ENCODE measurements around the gene RALA. TPM values are rescaled to one million over a fixed set of nuclear protein-coding genes. Genes with fewer than 3 reads are reported as not detected.

Gene RALA
- total RNA-seq, 2 experiments from 2014 or later: 32.5 to 32.8 TPM

DNA sequence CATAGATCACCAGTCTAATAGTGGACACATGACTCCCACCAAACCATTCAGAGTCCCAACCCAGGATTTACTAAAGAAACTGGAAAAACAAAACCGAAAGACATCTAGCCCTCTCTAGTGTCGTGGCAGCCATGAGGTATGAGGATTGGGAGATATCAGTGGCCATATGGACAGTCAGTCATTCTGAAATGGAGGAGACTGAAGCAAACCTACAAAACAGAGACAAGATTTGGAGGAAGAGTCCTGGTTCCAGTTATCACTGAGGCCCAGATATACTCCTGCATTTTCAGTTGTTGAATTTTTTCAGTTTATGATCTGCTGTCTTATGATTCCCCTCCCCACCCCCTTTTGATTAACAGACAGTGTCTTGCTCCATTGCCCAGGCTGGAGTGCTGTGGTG lies 9.1 kb upstream of the RALA start:
- Mint-ChIP-seq H3K36me3 (ENCODE audit: low read depth) (no peaks in the 10 kb centered on the region), H3K27ac (no peak overlapping the region), H3K4me3 (no peak overlapping the region), H3K4me1 (ENCODE audit: low read depth) (peaks cover 9% of the 10 kb centered on the region), H3K9me3 (no peaks in the 10 kb centered on the region), H3K27me3 (peaks cover 15% of the 10 kb centered on the region)
- no peak for DNase-seq
- ChIA-PET CTCF (interaction anchor here (3.4 to 3.9 kb wide), 2 partner anchors 33 to 34 kb away, joined by 16 to 17 read pairs; no protein-coding TSS in a partner anchor), POLR2A (interaction anchor here (2.8 kb wide), 1 partner anchor 9 kb away, joined by 12 read pairs; the partner anchor contains the start of gene RALA)
- TF ChIP-seq, protein P1, sequence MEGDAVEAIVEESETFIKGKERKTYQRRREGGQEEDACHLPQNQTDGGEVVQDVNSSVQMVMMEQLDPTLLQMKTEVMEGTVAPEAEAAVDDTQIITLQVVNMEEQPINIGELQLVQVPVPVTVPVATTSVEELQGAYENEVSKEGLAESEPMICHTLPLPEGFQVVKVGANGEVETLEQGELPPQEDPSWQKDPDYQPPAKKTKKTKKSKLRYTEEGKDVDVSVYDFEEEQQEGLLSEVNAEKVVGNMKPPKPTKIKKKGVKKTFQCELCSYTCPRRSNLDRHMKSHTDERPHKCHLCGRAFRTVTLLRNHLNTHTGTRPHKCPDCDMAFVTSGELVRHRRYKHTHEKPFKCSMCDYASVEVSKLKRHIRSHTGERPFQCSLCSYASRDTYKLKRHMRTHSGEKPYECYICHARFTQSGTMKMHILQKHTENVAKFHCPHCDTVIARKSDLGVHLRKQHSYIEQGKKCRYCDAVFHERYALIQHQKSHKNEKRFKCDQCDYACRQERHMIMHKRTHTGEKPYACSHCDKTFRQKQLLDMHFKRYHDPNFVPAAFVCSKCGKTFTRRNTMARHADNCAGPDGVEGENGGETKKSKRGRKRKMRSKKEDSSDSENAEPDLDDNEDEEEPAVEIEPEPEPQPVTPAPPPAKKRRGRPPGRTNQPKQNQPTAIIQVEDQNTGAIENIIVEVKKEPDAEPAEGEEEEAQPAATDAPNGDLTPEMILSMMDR (IDR thresholded peaks at IDR 0.05): no peak
- ATAC-seq: no peak
- intact Hi-C loops (cut with micrococcal nuclease): no loop called here

DNA sequence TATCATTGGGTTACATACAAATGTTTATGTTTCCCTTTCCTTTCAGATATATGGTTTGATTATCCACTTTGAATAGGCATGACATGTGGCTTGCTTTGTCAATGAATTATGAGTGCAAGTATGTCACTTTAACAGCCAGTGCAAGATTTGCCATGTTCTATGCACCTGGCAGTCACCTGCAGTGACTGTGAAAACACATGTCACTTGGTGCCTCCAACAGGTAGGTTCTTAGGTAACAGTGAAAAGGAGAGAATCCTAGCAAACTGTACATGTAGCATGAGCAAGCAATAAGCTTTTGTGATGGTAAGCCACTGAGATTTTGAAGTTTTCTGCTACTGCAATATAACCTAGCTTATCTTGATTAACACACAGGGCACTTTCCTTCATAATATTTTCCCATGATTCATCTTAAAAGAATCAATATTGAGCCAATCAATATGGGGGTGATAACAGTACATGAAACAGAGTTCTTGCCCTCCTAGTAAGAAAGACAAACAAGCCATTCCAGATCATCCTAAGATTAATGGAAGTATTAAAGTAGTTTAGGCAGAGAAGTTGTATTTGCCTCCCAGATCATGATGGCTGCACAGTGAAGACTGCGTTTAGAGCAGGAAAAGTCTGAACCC lies 7.9 kb upstream of the RALA start:
- no peaks in the 10 kb centered on the region for H3K36me3 Mint-ChIP-seq (ENCODE audit: low read depth)
- POLR2A ChIA-PET: interaction anchor here (1.3 kb wide), 1 partner anchor 9 kb away, joined by 3 read pairs; no protein-coding TSS in a partner anchor
- H3K9me3 Mint-ChIP-seq: no peaks in the 10 kb centered on the region
- CTCF ChIA-PET: interaction anchor here (0.6 to 3.9 kb wide), 5 partner anchors 13 to 126 kb away, joined by 3 to 17 read pairs (median 3); no protein-coding TSS in a partner anchor
- H3K4me3 Mint-ChIP-seq: no peak overlapping the region
- intact Hi-C loops (cut with micrococcal nuclease): no loop called here
- H3K4me1 Mint-ChIP-seq (ENCODE audit: low read depth): peaks cover 2% of the 10 kb centered on the region
- ATAC-seq (no peak), DNase-seq (no peak)
- TF ChIP-seq, protein P1 (IDR thresholded peaks at IDR 0.05): no peak
- no peak overlapping the region for H3K27ac Mint-ChIP-seq
- peaks cover 10% of the 10 kb centered on the region for H3K27me3 Mint-ChIP-seq

DNA sequence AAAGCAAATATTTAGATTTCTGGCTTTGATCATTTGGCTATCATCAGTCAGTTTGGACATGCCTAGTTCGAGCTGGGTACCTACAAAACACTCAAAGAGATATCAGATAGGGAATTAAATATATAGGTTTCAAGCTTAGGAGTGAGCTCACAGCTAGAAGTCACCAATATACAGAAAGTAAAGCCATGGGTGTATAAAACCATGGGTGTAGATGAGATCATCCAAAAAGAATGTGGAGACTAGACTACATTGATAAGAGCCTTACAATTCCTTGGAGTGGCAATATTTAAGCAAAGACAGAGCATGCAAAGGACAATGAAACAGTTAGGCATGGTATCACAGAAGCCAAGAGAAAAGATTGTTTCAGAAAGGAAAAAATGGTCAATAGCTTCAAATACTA lies 7.2 kb upstream of the RALA start:
- H3K4me1 Mint-ChIP-seq (ENCODE audit: low read depth): no peaks in the 10 kb centered on the region
- H3K9me3 Mint-ChIP-seq: no peaks in the 10 kb centered on the region
- CTCF ChIA-PET: interaction anchor here (0.6 to 3.9 kb wide), 4 partner anchors 12 to 125 kb away, joined by 3 to 17 read pairs (median 4); no protein-coding TSS in a partner anchor
- no peaks in the 10 kb centered on the region for H3K36me3 Mint-ChIP-seq (ENCODE audit: low read depth)
- no peak overlapping the region for H3K27ac Mint-ChIP-seq
- intact Hi-C loops (cut with micrococcal nuclease): no loop called here
- POLR2A ChIA-PET: interaction anchor here (1.3 kb wide), 1 partner anchor 9 kb away, joined by 3 read pairs; no protein-coding TSS in a partner anchor
- TF ChIP-seq, protein P1 (IDR thresholded peaks at IDR 0.05): no peak
- H3K27me3 Mint-ChIP-seq: peaks cover 7% of the 10 kb centered on the region
- ATAC-seq (no peak), DNase-seq (no peak)
- H3K4me3 Mint-ChIP-seq: no peak overlapping the region

DNA sequence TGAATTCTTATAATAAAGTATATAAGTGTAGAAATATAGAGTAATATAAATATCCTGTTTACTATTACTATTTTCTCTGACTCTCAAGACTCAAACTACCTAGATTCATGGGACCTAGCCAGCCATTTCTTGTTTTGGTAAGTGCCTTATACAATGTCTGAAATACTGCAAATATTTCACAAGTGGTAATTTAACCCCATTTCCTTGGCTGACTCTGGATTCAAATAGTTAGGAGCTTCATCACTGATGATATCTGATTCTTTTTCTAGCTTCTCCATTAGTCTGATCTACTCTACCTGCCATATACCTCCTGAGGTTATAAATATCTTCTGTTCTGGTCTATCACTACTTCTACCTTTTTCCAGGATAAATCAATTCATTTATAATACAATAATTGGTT lies 6.4 kb upstream of the RALA start:
- Mint-ChIP-seq H3K4me3 (no peak overlapping the region), H3K27me3 (peaks cover 7% of the 10 kb centered on the region), H3K27ac (no peak overlapping the region), H3K9me3 (no peaks in the 10 kb centered on the region), H3K36me3 (ENCODE audit: low read depth) (peaks cover 1% of the 10 kb centered on the region), H3K4me1 (ENCODE audit: low read depth) (peaks cover 3% of the 10 kb centered on the region)
- no peak for DNase-seq
- no peak for ATAC-seq
- TF ChIP-seq, protein P1 (IDR thresholded peaks at IDR 0.05): no peak
- CTCF ChIA-PET: interaction anchor here (3.9 kb wide), 1 partner anchor 35 kb away, joined by 17 read pairs; no protein-coding TSS in a partner anchor
- intact Hi-C loops (cut with micrococcal nuclease): no loop called here
- POLR2A ChIA-PET: no interaction called here

DNA sequence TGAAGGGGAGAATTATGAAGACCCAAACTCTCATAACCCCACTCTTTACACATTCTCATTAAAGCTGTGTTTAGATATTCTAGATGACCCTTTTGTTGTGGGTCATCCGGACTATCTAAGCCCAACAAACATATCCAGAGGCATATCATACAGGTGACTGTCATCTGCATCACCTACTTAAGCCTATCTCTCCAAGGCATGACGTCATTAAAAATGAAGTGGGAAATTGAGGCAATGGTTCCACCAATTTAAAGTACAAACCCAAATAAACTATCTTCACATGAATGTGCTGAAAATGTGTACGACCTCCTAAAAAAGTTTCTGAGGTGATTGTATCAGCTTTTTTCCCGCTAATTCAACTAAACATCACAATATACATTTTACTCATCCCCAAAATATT lies 4.5 kb upstream of the RALA start:
- ChIA-PET POLR2A (no interaction called here), CTCF (interaction anchor here (1.0 kb wide), 1 partner anchor 38 kb away, joined by 3 read pairs; no protein-coding TSS in a partner anchor)
- ATAC-seq (no peak), DNase-seq (no peak)
- Mint-ChIP-seq H3K36me3 (ENCODE audit: low read depth) (peaks cover 5% of the 10 kb centered on the region), H3K4me1 (ENCODE audit: low read depth) (peaks cover 10% of the 10 kb centered on the region), H3K27ac (no peak overlapping the region), H3K27me3 (peaks cover 3% of the 10 kb centered on the region), H3K4me3 (no peak overlapping the region), H3K9me3 (no peaks in the 10 kb centered on the region)
- TF ChIP-seq, protein P1 (IDR thresholded peaks at IDR 0.05): no peak
- intact Hi-C loops (cut with micrococcal nuclease): no loop called here

Data from activated CD8-positive, alpha-beta T cell treated with anti-CD3 and anti-CD28 coated beads for 36 hours (primary cell).